Lower leg skin (tissue), 4 donors: ENCODE measurements around the gene PDZRN3. TPM values are rescaled to one million over a fixed set of nuclear protein-coding genes. Genes with fewer than 3 reads are reported as not detected.

Experiments used
- DNase-seq, 2 donors: peaks; one replicate each; pipeline ENCODE4 v3.0.0-alpha.2; 2019; ENCODE audit warnings: low spot score in 2 of 2
- H3K4me3 ChIP-seq: fragments of 200-600 bp; sonication (generic); 2 replicates; pipeline ENCODE4 v1.5.1; 2017; ENCODE audit warnings: mild to moderate bottlenecking, low read depth; ENCODE audit not compliant: poor library complexity, severe bottlenecking
- POLR2A ChIP-seq, 2 donors: fragments of 450-650 bp; IDR thresholded peaks; one replicate each; pipeline ENCODE4 v1.6.1; 2016 to 2017; ENCODE audit warnings: antibody characterized with exemption in 2 of 2, mild to moderate bottlenecking in 1 of 2, moderate library complexity in 1 of 2
- WGBS, 2 donors: methylation state at CpG; one replicate each; pipeline ENCODE4 v1.1.5; 2018; 5-methylcytosine and 5-hydroxymethylcytosine counted together
- intact Hi-C: fragments of 100-400 bp; cut with DNase I; formaldehyde crosslinking; loops from one replicate; pipeline ENCODE4 v1.15.0; 2023; ENCODE audit warnings: low total_unique reads
- total RNA-seq, 4 donors: library from RNA; depleted of rRNA; stranded (reverse); fragments of >200 nt; gene quantifications; one replicate each; pipeline ENCODE4 v1.1.0, GENCODE V29; 2016
- TF ChIP-seq, protein P1 (sequence below), 3 donors: fragments of 450-650 bp; IDR thresholded peaks; one replicate each; pipeline ENCODE4 v1.5.1; 2016; ENCODE audit warnings: antibody characterized with exemption in 3 of 3, mild to moderate bottlenecking in 3 of 3, moderate library complexity in 2 of 3

Gene PDZRN3
- total RNA-seq, 4 donors from 2014 or later = 9.7 to 29.9 (median 13.4) TPM

DNA sequence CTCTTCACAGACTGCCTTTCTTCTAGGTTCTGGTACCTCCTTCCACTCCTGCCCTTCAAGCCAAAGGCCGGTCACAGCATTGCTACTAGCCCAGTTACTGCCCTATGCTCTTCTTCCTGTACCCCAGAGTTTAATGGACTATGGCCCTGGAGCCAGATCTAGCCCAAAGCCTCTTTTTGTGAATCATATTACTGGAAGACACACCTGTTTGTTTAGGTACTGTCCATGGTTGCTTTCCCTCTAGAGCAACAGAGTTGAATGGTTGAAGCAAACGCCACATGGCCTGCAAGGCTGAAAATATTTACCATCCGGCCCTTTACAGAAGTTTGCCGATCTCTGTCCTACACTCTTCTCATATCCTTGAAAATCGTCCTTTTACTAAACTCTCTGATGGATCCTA is 47.0 kb downstream of the PDZRN3 start:
- H3K4me3 ChIP-seq = no peak overlapping the region
- intact Hi-C loops = no loop called here
- no peak for DNase-seq
- WGBS, 2 donors = 94% methylated on average over 5 of the region's 5 CpGs
- no peak for TF ChIP-seq POLR2A (IDR thresholded peaks at IDR 0.05)
- TF ChIP-seq, protein P1, sequence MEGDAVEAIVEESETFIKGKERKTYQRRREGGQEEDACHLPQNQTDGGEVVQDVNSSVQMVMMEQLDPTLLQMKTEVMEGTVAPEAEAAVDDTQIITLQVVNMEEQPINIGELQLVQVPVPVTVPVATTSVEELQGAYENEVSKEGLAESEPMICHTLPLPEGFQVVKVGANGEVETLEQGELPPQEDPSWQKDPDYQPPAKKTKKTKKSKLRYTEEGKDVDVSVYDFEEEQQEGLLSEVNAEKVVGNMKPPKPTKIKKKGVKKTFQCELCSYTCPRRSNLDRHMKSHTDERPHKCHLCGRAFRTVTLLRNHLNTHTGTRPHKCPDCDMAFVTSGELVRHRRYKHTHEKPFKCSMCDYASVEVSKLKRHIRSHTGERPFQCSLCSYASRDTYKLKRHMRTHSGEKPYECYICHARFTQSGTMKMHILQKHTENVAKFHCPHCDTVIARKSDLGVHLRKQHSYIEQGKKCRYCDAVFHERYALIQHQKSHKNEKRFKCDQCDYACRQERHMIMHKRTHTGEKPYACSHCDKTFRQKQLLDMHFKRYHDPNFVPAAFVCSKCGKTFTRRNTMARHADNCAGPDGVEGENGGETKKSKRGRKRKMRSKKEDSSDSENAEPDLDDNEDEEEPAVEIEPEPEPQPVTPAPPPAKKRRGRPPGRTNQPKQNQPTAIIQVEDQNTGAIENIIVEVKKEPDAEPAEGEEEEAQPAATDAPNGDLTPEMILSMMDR (IDR thresholded peaks at IDR 0.05) = no peak

DNA sequence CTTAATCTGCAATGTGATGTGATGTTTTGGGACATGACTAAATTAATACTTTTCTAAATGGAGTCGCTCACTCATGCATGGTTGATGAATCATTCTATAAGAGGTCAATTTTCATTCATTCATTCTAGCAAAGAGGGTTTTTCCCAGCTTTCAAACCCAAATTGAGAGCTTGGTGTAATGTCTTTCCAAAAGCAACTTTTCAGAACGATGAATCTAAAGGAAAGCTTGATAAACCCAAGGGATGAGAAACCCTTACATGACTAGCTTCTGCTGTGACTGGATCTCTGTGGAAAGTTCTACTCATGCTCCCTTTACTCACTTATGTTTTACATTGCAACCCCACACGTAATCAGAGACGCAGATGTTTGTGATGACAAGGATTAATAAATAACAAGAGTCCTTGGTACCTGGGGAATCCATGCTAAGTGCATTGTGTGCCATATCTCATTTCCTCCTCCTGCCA is 47.7 kb downstream of the PDZRN3 start:
- intact Hi-C loops = no loop called here
- H3K4me3 ChIP-seq = no peak overlapping the region
- DNase-seq = no peak
- TF ChIP-seq, protein P1 (IDR thresholded peaks at IDR 0.05) = no peak
- TF ChIP-seq POLR2A (IDR thresholded peaks at IDR 0.05) = no peak
- WGBS, 2 donors = 61 to 75% methylated on average over 4 of the region's 4 CpGs

DNA sequence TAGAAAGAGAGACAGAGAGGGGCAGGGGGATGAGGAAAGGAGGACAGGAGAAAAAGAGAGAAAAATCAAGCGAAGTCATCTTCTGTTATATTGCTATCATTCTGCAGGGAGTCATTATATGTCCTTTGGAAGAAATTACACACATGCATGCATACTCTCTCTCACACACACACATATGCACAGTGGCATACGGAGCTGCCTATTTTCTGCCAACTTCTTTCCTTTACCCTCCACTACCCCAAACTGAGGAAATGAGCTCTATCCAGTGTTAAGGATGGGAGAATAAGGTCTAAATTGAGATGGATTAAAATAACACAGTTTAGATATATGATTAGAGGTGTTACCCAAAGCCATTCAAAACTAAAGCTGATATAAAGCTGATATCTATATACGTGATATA is 48.8 kb downstream of the PDZRN3 start:
- TF ChIP-seq, protein P1 (IDR thresholded peaks at IDR 0.05) = no peak
- 86 to 90% methylated on average over 3 of the region's 3 CpGs for WGBS, 2 donors
- intact Hi-C loops = no loop called here
- H3K4me3 ChIP-seq = no peak overlapping the region
- no peak for DNase-seq

DNA sequence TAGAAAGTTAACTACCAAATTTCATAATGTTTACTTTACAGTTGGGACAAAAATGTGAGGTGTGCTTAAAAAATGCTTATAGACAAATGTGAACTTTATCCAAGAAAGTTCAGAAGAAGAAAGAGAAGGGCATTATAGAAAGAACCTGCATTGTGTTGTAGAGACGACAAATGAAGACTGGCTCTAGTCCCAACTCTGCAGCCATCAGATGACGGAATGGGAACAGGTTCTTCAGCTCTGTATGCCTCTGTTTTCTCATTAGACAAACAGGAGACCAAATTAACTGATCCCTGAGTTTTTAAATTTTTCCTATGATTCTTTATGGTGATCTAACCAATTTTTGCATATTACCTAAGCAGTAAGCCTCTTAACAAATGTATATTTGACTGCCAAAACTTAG is 49.2 kb downstream of the PDZRN3 start:
- WGBS, 2 donors = 41 to 70% methylated on average over 2 of the region's 2 CpGs
- no peak for DNase-seq
- H3K4me3 ChIP-seq = no peak overlapping the region

DNA sequence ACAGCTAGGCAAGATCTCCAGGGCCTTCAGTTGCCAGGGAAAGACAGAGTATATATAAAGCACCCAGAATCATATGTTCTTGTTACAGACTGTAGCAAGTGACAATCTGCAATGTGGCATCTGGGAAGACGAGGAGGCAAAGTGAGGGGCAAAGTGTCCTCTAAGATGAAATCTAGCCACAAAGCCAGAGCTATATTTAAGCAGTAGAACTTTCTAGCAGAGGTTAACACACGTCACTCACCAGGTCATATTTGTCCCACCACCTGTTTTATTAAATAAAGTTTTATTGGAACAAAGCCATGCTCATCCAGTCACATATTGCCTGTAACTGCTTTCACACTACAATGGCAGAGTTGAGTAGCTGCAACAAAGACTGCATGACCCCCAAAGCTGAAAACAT is 51.5 kb downstream of the PDZRN3 start:
- WGBS, 2 donors = 80 to 93% methylated on average over 2 of the region's 2 CpGs
- intact Hi-C loops = no loop called here
- DNase-seq = no peak
- H3K4me3 ChIP-seq = no peak overlapping the region
- TF ChIP-seq, protein P1 (IDR thresholded peaks at IDR 0.05) = no peak
- TF ChIP-seq POLR2A (IDR thresholded peaks at IDR 0.05) = no peak

More for the DNA sequence above, 49.2 kb downstream of the PDZRN3 start:
- intact Hi-C loops = no loop called here
- TF ChIP-seq, protein P1 (IDR thresholded peaks at IDR 0.05) = no peak

DNA sequence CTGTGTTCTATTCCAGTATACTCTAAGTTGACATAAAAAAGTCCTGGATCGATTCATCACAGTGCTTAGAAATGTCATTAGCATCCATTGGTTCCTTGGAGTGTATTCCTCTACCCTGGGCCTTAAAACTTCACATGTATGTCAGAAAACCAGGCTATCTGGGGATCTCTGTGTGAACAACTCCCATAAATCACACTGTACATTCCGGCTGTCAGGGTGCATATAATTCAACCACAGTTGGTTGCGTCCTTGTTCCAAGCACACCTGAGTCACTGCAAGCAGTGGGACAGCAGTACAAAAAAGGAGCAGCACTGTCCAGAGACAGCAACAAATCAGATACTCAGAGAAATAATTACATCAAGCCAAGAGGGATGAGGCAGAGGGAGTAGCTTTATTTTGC is 52.4 kb downstream of the PDZRN3 start:
- no peak for DNase-seq
- no peak overlapping the region for H3K4me3 ChIP-seq
- intact Hi-C loops = no loop called here
- WGBS, 2 donors = 59 to 62% methylated on average over 3 of the region's 3 CpGs
- TF ChIP-seq POLR2A (IDR thresholded peaks at IDR 0.05) = no peak
- TF ChIP-seq, protein P1 (IDR thresholded peaks at IDR 0.05) = no peak
